Right atrium auricular region (tissue), 2 donors: ENCODE measurements around the gene CAST. TPM values are rescaled to one million over a fixed set of nuclear protein-coding genes. Genes with fewer than 3 reads are reported as not detected.

Experiments
- DNase-seq: peaks from one replicate; pipeline ENCODE4 v3.0.0-alpha.2; 2019; ENCODE audit warnings: low spot score
- H3K27ac ChIP-seq, 2 donors: fragments of 200-600 bp; sonication (generic); 1 replicate in 1 of 2; 2 replicates in 1 of 2; pipeline ENCODE4 v1.5.1; 2016 to 2019
- H3K27me3 ChIP-seq, 2 donors: fragments of 200-600 bp; sonication (generic); one replicate each; pipeline versions ENCODE4 v1.5.1 to v1.6.0; 2017 to 2019
- H3K36me3 ChIP-seq: fragments of 200-600 bp; sonication (generic); one replicate; pipeline ENCODE4 v1.5.1; 2016
- H3K4me1 ChIP-seq, 2 donors: fragments of 200-600 bp; sonication (generic); one replicate each; pipeline versions ENCODE4 v1.5.1 to v1.6.0; 2017 to 2019
- H3K4me3 ChIP-seq, 2 donors: fragments of 200-600 bp; sonication (generic); 1 replicate in 1 of 2; 2 replicates in 1 of 2; pipeline ENCODE4 v1.5.1; 2017 to 2019; ENCODE audit warnings: mild to moderate bottlenecking in 1 of 2, moderate library complexity in 1 of 2
- H3K9me3 ChIP-seq, 2 donors: fragments of 200-600 bp; sonication (generic); one replicate each; pipeline ENCODE4 v1.5.1; 2019
- CTCF ChIP-seq, 2 donors: fragments of 200-600 bp; sonication (generic); IDR thresholded peaks; one replicate each; pipeline ENCODE4 v1.5.1; 2019; ENCODE audit warnings: antibody characterized with exemption in 2 of 2
- total RNA-seq, 2 donors: library from RNA; depleted of rRNA; stranded (reverse); fragments of >200 nt; gene quantifications; one replicate each; pipeline ENCODE4 v1.1.0, GENCODE V29; 2016

The CAST gene
- total RNA-seq, 2 donors from 2014 or later: 439 to 631 TPM

DNA sequence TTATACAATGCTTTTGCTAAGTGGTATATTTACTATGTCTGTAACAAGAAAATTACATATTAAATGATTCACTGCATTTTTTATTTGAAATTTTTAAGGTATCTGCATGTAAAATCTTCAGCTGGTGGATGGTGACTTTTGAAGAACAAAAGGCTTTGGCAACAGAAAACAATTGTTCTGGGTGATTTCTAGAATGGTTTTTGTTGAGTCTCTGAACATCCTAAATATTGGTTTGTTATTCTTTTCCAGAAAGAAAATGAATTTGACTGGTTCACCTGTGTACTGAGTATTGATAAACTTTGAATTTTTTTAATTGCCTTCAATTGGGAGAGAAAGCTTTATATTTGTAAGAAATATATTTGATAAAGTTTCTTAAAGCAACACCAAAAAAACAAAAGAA is 110.4 kb downstream of the CAST start:
- Histone ChIP-seq H3K4me1 (peaks cover 0 to 7% of the 10 kb centered on the region in 2 donors), H3K36me3 (peaks cover 95% of the 10 kb centered on the region), H3K4me3 (no peak overlapping the region), H3K9me3 (no peaks in the 10 kb centered on the region), H3K27me3 (no peaks in the 10 kb centered on the region), H3K27ac (no peak overlapping the region)
- no peak for TF ChIP-seq CTCF (IDR thresholded peaks at IDR 0.05)
- no peak for DNase-seq

DNA sequence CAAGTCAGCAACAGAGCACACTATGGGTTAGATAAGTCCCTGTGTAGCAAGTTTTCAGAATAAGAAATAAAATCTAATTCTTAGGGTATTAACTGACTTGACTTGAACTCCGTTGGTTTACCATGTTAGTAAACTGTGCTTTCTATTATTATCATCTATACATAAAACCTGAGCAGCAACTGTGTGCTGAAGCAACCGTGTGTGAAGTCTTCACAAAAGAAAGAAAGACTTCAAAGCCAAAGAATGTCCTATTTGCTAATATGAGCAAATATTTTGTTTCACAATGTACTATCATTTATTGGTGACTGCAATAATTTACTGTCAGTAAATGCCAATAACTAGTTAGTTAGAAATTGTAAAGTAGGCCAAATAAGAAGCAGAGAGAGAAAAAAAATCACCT is 112.9 kb downstream of the CAST start:
- H3K36me3 ChIP-seq: peaks cover 85% of the 10 kb centered on the region
- H3K27me3 ChIP-seq: no peaks in the 10 kb centered on the region
- peaks cover 0 to 13% of the 10 kb centered on the region in 2 donors for H3K4me1 ChIP-seq
- no peak overlapping the region for H3K4me3 ChIP-seq
- no peak for TF ChIP-seq CTCF (IDR thresholded peaks at IDR 0.05)
- H3K27ac ChIP-seq: no peak overlapping the region
- no peaks in the 10 kb centered on the region for H3K9me3 ChIP-seq
- DNase-seq: no peak

- H3K36me3 ChIP-seq: peaks cover 81% of the 10 kb centered on the region
- H3K9me3 ChIP-seq: no peaks in the 10 kb centered on the region
- no peaks in the 10 kb centered on the region for H3K27me3 ChIP-seq
- no peak overlapping the region for H3K4me3 ChIP-seq
- no peak for TF ChIP-seq CTCF (IDR thresholded peaks at IDR 0.05)
- no peak for DNase-seq
- no peak overlapping the region for H3K27ac ChIP-seq
- peaks cover 0 to 19% of the 10 kb centered on the region in 2 donors for H3K4me1 ChIP-seq
Measured at GRCh38 chr5:96775689-96776088, 113.5 kb downstream of the CAST start.

DNA sequence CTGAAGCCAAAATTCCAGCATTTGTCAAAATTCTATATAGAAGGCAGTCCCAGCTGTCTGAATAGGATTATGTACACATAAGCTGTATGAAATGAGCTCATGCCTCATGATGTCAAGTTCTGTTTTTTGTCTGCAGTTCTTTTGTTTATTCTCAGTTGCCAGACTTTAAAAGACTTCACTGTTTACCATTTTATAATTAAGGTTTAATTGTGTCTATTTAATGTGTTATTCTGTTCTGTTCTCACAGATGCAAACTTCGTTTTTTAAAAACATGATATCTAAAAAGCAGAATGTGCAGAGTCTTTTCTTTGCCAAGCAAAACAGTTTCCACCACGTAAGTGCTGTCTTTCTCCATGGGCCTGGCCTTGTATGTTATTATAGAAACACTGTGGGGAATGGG is 114.4 kb downstream of the CAST start:
- Histone ChIP-seq H3K9me3 (no peaks in the 10 kb centered on the region), H3K36me3 (peaks cover 72% of the 10 kb centered on the region), H3K4me1 (peaks cover 0 to 28% of the 10 kb centered on the region in 2 donors), H3K27ac (no peak overlapping the region), H3K4me3 (no peak overlapping the region), H3K27me3 (no peaks in the 10 kb centered on the region)
- no peak for DNase-seq
- no peak for TF ChIP-seq CTCF (IDR thresholded peaks at IDR 0.05)

- peaks cover 61% of the 10 kb centered on the region for H3K36me3 ChIP-seq
- no peak overlapping the region for H3K4me3 ChIP-seq
- H3K27me3 ChIP-seq: no peaks in the 10 kb centered on the region
- DNase-seq: no peak
- peaks cover 0 to 30% of the 10 kb centered on the region in 2 donors for H3K4me1 ChIP-seq
- TF ChIP-seq CTCF (IDR thresholded peaks at IDR 0.05): no peak
- no peaks in the 10 kb centered on the region for H3K9me3 ChIP-seq
- no peak overlapping the region for H3K27ac ChIP-seq
Measured at GRCh38 chr5:96778409-96778808, 116.2 kb downstream of the CAST start.

- TF ChIP-seq CTCF (IDR thresholded peaks at IDR 0.05): no peak
- H3K27me3 ChIP-seq: no peaks in the 10 kb centered on the region
- no peak overlapping the region for H3K4me3 ChIP-seq
- peaks cover 0 to 29% of the 10 kb centered on the region in 2 donors for H3K4me1 ChIP-seq
- H3K36me3 ChIP-seq: peaks cover 53% of the 10 kb centered on the region
- DNase-seq: no peak
- no peaks in the 10 kb centered on the region for H3K9me3 ChIP-seq
- H3K27ac ChIP-seq: peak overlapping the region in 1 of 2 donors; percentile 55
Measured at GRCh38 chr5:96780626-96781025, 118.5 kb downstream of the CAST start.
